HCT116 (cell line): Measurements from ENCODE around the gene LHPP.

Source experiments
- CEBPB ChIP-seq: IDR thresholded peaks from 2 replicates; pipeline ENCODE4 v1.6.1; 2012; ENCODE audit warnings: low read depth
- EZH2 ChIP-seq: fragments of 200-600 bp; sonication (generic); IDR thresholded peaks from 2 replicates; pipeline ENCODE4 v1.6.1; 2017; ENCODE audit warnings: antibody characterized with exemption, mixed run types
- JUND ChIP-seq: IDR thresholded peaks from 2 replicates; pipeline ENCODE4 v1.6.1; 2012
- POLR2A ChIP-seq: IDR thresholded peaks from 2 replicates; pipeline ENCODE4 v1.7.0; 2011; ENCODE audit warnings: borderline replicate concordance; ENCODE audit not compliant: insufficient read depth, insufficient read length; ENCODE audit errors: extremely low read depth
- POLR2AphosphoS5 ChIP-seq: IDR thresholded peaks from 2 replicates; pipeline ENCODE4 v1.6.1; 2011; ENCODE audit warnings: mild to moderate bottlenecking, low read depth, low read length, moderate library complexity
- REST ChIP-seq: IDR thresholded peaks from 2 replicates; pipeline ENCODE4 v1.6.1; 2012; ENCODE audit warnings: low read depth
- SIN3A ChIP-seq: IDR thresholded peaks from 2 replicates; pipeline ENCODE4 v1.6.1; 2012; ENCODE audit warnings: low read depth
- TCF7L2 ChIP-seq: IDR thresholded peaks from 2 replicates; pipeline ENCODE4 v1.7.0; 2011; ENCODE audit warnings: borderline replicate concordance, inconsistent platforms; ENCODE audit not compliant: insufficient read depth, insufficient read length; ENCODE audit errors: extremely low read depth
- ZNF274 ChIP-seq: fragments of 200-500 bp; sonication (Bioruptor generic); IDR thresholded peaks from 2 replicates; pipeline ENCODE4 v1.6.1; 2014; ENCODE audit warnings: mild to moderate bottlenecking, low read depth, low read length, inconsistent platforms
- TF ChIP-seq, protein P1 (sequence below), 3 experiments: fragments of 200-600 bp in 1 of 3; sonication (generic) in 1 of 3; IDR thresholded peaks in 2 of 3; conservative IDR thresholded peaks in 1 of 3; 2 replicates each; pipeline ENCODE4 v1.5.1; 2012 to 2017; ENCODE audit warnings: low read depth in 2 of 3, low read length in 2 of 3, antibody characterized with exemption in 1 of 3, borderline replicate concordance in 1 of 3, control low read depth in 1 of 3, mild to moderate bottlenecking in 1 of 3, mixed read lengths in 1 of 3, mixed run types in 1 of 3, moderate library complexity in 1 of 3; ENCODE audit not compliant: insufficient read depth in 1 of 3

GRCh38 chr10:124574456-124575070, 112.9 kb downstream of the LHPP start:
- TF ChIP-seq, protein P1, sequence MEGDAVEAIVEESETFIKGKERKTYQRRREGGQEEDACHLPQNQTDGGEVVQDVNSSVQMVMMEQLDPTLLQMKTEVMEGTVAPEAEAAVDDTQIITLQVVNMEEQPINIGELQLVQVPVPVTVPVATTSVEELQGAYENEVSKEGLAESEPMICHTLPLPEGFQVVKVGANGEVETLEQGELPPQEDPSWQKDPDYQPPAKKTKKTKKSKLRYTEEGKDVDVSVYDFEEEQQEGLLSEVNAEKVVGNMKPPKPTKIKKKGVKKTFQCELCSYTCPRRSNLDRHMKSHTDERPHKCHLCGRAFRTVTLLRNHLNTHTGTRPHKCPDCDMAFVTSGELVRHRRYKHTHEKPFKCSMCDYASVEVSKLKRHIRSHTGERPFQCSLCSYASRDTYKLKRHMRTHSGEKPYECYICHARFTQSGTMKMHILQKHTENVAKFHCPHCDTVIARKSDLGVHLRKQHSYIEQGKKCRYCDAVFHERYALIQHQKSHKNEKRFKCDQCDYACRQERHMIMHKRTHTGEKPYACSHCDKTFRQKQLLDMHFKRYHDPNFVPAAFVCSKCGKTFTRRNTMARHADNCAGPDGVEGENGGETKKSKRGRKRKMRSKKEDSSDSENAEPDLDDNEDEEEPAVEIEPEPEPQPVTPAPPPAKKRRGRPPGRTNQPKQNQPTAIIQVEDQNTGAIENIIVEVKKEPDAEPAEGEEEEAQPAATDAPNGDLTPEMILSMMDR (IDR thresholded peaks at IDR 0.05 in 2 of 3, conservative IDR thresholded peaks at IDR 0.05 in 1 of 3; ENCODE audit: borderline replicate concordance in 1 of 3, insufficient read depth in 1 of 3, low read depth in 2 of 3, low read length in 2 of 3): no peak
- TF ChIP-seq POLR2AphosphoS5: no peak
- TF ChIP-seq REST: no peak
- no peak for TF ChIP-seq CEBPB
- no peak for TF ChIP-seq POLR2A
- no peak for TF ChIP-seq EZH2
- TF ChIP-seq SIN3A: no peak
- no peak for TF ChIP-seq TCF7L2
- no peak for TF ChIP-seq ZNF274
- no peak for TF ChIP-seq JUND
